GM12874 (cell line): ENCODE measurements around the gene SBF2.

Experiments used
- CTCF ChIP-seq: IDR thresholded peaks from 2 replicates; pipeline ENCODE4 v1.5.1; 2011; ENCODE audit warnings: low read depth, mild to moderate bottlenecking, control low read depth, low read length, moderate library complexity; ENCODE audit not compliant: insufficient read depth

Gene SBF2

GRCh38 chr11:9840460-9841004, 453.5 kb downstream of the SBF2 start:
- TF ChIP-seq CTCF = no peak

GRCh38 chr11:9839550-9839949, 454.5 kb downstream of the SBF2 start:
- no peak for TF ChIP-seq CTCF

- TF ChIP-seq CTCF = no peak
Observed at GRCh38 chr11:9838961-9839360, 455.1 kb downstream of the SBF2 start.

- no peak for TF ChIP-seq CTCF
Observed at GRCh38 chr11:9838229-9838628, 455.8 kb downstream of the SBF2 start.

GRCh38 chr11:9834291-9834690, 459.7 kb downstream of the SBF2 start:
- no peak for TF ChIP-seq CTCF

GRCh38 chr11:9831122-9831521, 462.9 kb downstream of the SBF2 start:
- TF ChIP-seq CTCF = no peak

- TF ChIP-seq CTCF = no peak
Observed at GRCh38 chr11:9827708-9828107, 466.3 kb downstream of the SBF2 start.
